ENCODE measurements around the gene NFE2L1.

- TF ChIP-seq CTCF (IDR thresholded peaks at IDR 0.05; ENCODE audit: low read depth, low read length) (no peak), EZH2phosphoT487 (IDR thresholded peaks at IDR 0.05; ENCODE audit: low read depth) (no peak)
Measured at GRCh38 chr17:48002266-48002915, 45.8 kb upstream of the NFE2L1 start.

Data from OCI-LY3 (cell line).